ENCODE results near the gene PSMD5.

Gene PSMD5

DNA sequence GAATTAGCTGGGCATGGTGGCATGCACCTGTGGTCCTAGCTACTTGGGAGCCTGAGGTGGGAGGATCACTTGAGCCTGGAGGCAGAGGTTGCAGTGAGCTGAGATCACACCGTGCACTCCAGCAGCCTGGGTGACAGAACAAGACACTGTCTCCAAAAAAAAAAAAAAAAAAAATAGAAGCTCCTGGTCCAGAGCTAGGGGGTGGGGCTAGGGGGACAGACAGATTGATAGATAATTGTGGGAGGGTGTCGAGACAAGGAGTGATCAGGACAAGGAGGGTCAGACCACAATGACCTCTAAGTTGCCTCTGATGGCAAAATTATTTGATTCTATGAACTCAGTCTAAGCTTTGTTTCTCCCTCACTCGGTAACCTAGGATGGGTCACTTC, 40.9 kb upstream of the PSMD5 start:
- H3K36me3 ChIP-seq: no peaks in the 10 kb centered on the region
- H3K9me3 ChIP-seq: no peaks in the 10 kb centered on the region
- no peaks in the 10 kb centered on the region for H3K4me1 ChIP-seq (ENCODE audit: control insufficient read depth in 1 of 2, insufficient read depth in 1 of 2, low read depth in 1 of 2, low read length in 1 of 2)
- H3K27ac ChIP-seq: no peak overlapping the region
- TF ChIP-seq, protein P1, sequence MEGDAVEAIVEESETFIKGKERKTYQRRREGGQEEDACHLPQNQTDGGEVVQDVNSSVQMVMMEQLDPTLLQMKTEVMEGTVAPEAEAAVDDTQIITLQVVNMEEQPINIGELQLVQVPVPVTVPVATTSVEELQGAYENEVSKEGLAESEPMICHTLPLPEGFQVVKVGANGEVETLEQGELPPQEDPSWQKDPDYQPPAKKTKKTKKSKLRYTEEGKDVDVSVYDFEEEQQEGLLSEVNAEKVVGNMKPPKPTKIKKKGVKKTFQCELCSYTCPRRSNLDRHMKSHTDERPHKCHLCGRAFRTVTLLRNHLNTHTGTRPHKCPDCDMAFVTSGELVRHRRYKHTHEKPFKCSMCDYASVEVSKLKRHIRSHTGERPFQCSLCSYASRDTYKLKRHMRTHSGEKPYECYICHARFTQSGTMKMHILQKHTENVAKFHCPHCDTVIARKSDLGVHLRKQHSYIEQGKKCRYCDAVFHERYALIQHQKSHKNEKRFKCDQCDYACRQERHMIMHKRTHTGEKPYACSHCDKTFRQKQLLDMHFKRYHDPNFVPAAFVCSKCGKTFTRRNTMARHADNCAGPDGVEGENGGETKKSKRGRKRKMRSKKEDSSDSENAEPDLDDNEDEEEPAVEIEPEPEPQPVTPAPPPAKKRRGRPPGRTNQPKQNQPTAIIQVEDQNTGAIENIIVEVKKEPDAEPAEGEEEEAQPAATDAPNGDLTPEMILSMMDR (IDR thresholded peaks at IDR 0.05): no peak
- no peaks in the 10 kb centered on the region for H3K27me3 ChIP-seq
- no peak overlapping the region for H3K4me3 ChIP-seq (ENCODE audit: low read depth in 1 of 2, low read length in 1 of 2)

DNA sequence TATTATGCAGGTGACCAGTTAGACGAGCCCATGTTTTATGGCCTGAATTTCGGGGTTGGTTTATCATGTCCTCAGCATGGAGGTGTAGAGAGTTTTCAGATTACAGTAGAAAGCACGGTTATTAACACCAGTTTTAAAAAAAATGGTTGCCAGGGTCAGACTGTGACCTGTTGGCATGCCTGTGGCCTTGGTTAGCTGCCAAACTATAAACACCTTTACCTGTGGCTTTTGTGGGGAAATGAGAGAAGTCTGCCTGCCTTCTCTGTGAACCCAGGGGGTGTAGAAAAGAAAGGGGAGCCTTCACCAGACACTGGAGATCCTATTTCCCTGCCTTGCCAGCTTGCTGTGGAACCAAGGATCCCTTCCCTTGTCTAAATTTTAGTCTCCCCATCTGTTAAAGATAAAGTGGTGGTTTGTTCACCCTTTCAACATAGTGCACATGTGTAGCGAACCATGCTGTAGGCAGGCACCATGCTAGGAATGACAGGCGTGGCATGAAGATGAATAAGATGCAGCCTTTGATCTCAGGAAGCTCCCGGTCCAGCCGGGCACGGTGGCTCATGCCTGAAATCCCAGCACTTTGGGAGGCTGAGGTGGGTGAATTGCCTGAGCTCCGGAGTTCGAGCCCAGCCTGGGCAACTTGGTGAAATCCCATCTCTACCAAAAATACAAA, 40.3 kb upstream of the PSMD5 start:
- H3K9me3 ChIP-seq: no peaks in the 10 kb centered on the region
- TF ChIP-seq, protein P1 (IDR thresholded peaks at IDR 0.05): no peak
- peaks cover 0 to under 1% of the 10 kb centered on the region in 2 experiments for H3K4me1 ChIP-seq (ENCODE audit: control insufficient read depth in 1 of 2, insufficient read depth in 1 of 2, low read depth in 1 of 2, low read length in 1 of 2)

DNA sequence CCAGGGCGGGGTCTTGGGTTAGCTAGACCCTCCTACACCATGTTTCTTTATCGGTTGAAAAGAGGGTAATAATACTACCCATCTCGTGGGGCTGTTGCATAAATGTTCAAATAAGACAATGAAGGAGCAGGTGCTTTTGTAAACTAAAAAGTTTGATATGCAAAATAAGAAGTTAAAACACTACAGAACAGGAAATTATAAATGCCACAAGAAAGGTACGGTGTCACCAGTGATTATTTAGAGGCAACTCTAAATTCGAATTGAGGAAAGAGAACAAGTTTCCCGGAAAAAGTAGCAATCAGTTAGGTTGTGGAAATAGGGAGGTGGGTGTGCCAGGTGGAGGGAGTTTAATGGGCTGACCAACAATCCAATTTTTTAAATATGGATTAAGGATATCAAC, 36.7 kb upstream of the PSMD5 start:
- Histone ChIP-seq H3K27ac (no peak overlapping the region), H3K9me3 (no peaks in the 10 kb centered on the region), H3K36me3 (no peaks in the 10 kb centered on the region), H3K27me3 (no peaks in the 10 kb centered on the region), H3K4me3 (ENCODE audit: low read depth in 1 of 2, low read length in 1 of 2) (no peak overlapping the region), H3K4me1 (ENCODE audit: control insufficient read depth in 1 of 2, insufficient read depth in 1 of 2, low read depth in 1 of 2, low read length in 1 of 2) (peaks cover 17 to 20% of the 10 kb centered on the region in 2 experiments)
- TF ChIP-seq, protein P1 (IDR thresholded peaks at IDR 0.05): no peak

More for the DNA sequence above, 40.3 kb upstream of the PSMD5 start:
- no peak overlapping the region for H3K4me3 ChIP-seq (ENCODE audit: low read depth in 1 of 2, low read length in 1 of 2)
- H3K27me3 ChIP-seq: no peaks in the 10 kb centered on the region
- no peaks in the 10 kb centered on the region for H3K36me3 ChIP-seq
- H3K27ac ChIP-seq: no peak overlapping the region

DNA sequence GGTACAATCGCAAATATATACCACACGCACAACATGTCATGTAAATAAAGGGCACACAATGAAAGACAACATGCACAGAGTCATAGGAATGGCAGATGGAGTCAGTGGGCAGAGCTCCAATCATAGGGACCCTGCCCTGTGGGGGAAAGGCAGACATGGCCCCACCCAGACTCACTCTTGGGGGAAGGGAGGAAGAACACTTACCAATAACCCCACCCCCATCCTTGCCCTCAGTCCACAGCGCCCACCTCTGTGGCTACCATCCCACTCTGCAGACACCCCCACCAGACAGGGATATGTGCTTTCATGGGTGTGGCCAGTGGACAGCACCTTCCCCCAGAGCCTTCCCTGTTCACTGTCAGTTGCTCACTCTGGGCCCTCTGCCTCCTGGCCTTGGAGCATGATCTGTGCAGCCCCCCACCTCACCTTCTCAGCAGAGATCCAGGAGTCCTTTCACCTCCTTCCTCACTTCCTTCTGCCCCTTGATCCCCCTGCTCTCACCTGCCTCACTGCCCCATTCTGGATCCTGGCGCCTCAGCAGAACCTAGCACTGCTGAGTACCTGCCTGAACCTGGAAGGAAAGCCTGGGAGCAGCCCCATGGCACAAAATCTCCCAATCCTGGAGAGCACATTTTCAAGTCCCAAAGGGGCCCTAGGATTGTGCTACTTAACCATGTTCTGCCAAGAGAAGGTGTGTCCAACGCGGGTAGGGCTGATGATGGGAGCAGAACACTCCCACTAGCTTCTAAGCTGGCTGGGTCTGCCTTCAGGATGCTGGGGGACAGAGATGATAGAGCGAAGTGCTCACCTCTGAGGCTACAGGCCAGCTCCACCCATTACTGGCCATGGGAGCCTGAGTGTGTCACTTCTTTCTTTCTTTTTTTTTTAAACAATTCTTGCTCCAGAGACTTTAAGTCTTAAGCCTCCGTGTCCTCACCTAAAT, 35.7 kb upstream of the PSMD5 start:
- peaks cover under 1% of the 10 kb centered on the region for H3K36me3 ChIP-seq
- TF ChIP-seq, protein P1 (IDR thresholded peaks at IDR 0.05): no peak
- peaks cover 17 to 20% of the 10 kb centered on the region in 2 experiments for H3K4me1 ChIP-seq (ENCODE audit: control insufficient read depth in 1 of 2, insufficient read depth in 1 of 2, low read depth in 1 of 2, low read length in 1 of 2)
- H3K27me3 ChIP-seq: no peaks in the 10 kb centered on the region
- H3K9me3 ChIP-seq: no peaks in the 10 kb centered on the region
- H3K4me3 ChIP-seq (ENCODE audit: low read depth in 1 of 2, low read length in 1 of 2): no peak overlapping the region
- H3K27ac ChIP-seq: no peak overlapping the region

DNA sequence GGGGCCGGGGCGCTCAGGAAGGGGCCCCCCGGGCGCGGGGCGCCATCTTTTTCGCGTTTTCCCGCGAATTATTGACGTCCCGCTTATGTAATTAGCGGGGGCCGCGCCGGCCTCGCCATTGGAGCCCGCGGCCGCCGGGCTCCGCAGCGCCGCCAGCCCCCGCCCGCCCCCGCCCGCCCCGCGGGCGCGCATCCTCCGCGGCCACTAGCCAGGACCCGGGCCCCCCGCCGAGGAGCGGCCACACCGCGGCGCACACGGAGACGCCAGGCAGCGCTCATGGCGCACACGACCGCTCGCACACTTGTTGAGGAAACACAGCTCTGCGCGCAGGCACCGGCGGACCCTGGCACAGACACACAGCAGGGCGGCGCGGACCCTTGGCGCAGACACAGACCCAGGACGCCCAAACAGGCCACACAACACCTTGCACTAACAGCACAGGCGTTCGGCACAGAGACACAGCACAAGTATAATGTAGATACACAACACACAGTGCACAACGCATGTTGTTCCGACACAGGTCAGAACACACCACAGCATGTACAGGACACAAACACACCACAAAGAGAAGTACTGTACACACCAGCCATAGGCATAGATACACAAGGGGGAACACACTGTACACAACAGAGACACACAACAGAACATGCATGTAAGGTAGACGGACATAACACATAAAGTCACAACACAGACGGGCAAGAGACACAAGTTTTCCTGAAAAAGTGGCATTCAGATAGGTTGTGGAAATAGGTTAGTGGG, 34.7 kb upstream of the PSMD5 start:
- Histone ChIP-seq H3K27me3 (no peaks in the 10 kb centered on the region), H3K36me3 (peaks cover 8% of the 10 kb centered on the region), H3K9me3 (no peaks in the 10 kb centered on the region), H3K4me1 (ENCODE audit: control insufficient read depth in 1 of 2, insufficient read depth in 1 of 2, low read depth in 1 of 2, low read length in 1 of 2) (peaks cover 17 to 20% of the 10 kb centered on the region in 2 experiments), H3K27ac (peak overlapping the region; percentile 85), H3K4me3 (ENCODE audit: low read depth in 1 of 2, low read length in 1 of 2) (peak overlapping the region; percentile 81 to 91)
- TF ChIP-seq, protein P1 (IDR thresholded peaks at IDR 0.05): no peak
